HepG2 (cell line): ENCODE measurements around the gene NDOR1.

Source experiments
- ARNTL ChIP-seq: sonication (generic); formaldehyde crosslinking; IDR thresholded peaks from 2 replicates; pipeline ENCODE4 v1.4.0; 2020; ENCODE audit warnings: mild to moderate bottlenecking, missing genetic modification reagents
- ATRX ChIP-seq: sonication (generic); formaldehyde crosslinking; IDR thresholded peaks from 2 replicates; pipeline ENCODE4 v1.4.0; 2020; ENCODE audit warnings: missing genetic modification reagents, borderline replicate concordance
- CTCF ChIP-seq: sonication (generic); formaldehyde crosslinking; IDR thresholded peaks from 2 replicates; pipeline ENCODE4 v1.5.0; 2020; ENCODE audit warnings: mild to moderate bottlenecking, missing genetic modification reagents, moderate library complexity
- EZH2 ChIP-seq: conservative IDR thresholded peaks from 2 replicates; pipeline ENCODE4 v1.6.1; 2012; ENCODE audit warnings: mild to moderate bottlenecking, low read depth, low read length, moderate library complexity
- NFYB ChIP-seq: sonication (generic); formaldehyde crosslinking; IDR thresholded peaks from 2 replicates; pipeline ENCODE4 v1.4.0; 2020; ENCODE audit warnings: missing genetic modification reagents
- ZC3H4 ChIP-seq: sonication (generic); formaldehyde crosslinking; IDR thresholded peaks from 2 replicates; pipeline ENCODE4 v1.4.0; 2020; ENCODE audit warnings: missing genetic modification reagents, borderline replicate concordance
- ZNF546 ChIP-seq: sonication (generic); formaldehyde crosslinking; conservative IDR thresholded peaks from 2 replicates; pipeline ENCODE4 v1.8.1; 2023; ENCODE audit warnings: mild to moderate bottlenecking, missing genetic modification reagents
- ZNF749 ChIP-seq: sonication (generic); formaldehyde crosslinking; IDR thresholded peaks from 2 replicates; pipeline ENCODE4 v1.8.0; 2022; ENCODE audit warnings: mild to moderate bottlenecking, missing genetic modification reagents, moderate library complexity, borderline replicate concordance
- TF ChIP-seq, protein P1 (sequence below): sonication (generic); formaldehyde crosslinking; IDR thresholded peaks from 2 replicates; pipeline ENCODE4 v1.8.0; 2022; ENCODE audit warnings: missing genetic modification reagents, mild to moderate bottlenecking, moderate library complexity, borderline replicate concordance
- TF ChIP-seq, protein P2 (sequence below): sonication (generic); formaldehyde crosslinking; IDR thresholded peaks from 2 replicates; pipeline ENCODE4 v1.5.0; 2020; ENCODE audit warnings: missing genetic modification reagents
- TF ChIP-seq, protein P3 (sequence below): IDR thresholded peaks from 2 replicates; pipeline ENCODE4 v1.6.1; 2012; ENCODE audit warnings: inconsistent platforms
- TF ChIP-seq, protein P4 (sequence below): sonication (generic); formaldehyde crosslinking; IDR thresholded peaks from 2 replicates; pipeline ENCODE4 v1.4.0; 2020; ENCODE audit warnings: missing genetic modification reagents, borderline replicate concordance
- TF ChIP-seq, protein P5 (sequence below): sonication (generic); formaldehyde crosslinking; IDR thresholded peaks from 2 replicates; pipeline ENCODE4 v1.8.1; 2023; ENCODE audit warnings: missing genetic modification reagents, inconsistent platforms, borderline replicate concordance
- TF ChIP-seq, protein P6 (sequence below): sonication (generic); formaldehyde crosslinking; IDR thresholded peaks from 2 replicates; pipeline ENCODE4 v1.5.0; 2020; ENCODE audit warnings: mild to moderate bottlenecking, low read depth, missing genetic modification reagents, borderline replicate concordance

DNA sequence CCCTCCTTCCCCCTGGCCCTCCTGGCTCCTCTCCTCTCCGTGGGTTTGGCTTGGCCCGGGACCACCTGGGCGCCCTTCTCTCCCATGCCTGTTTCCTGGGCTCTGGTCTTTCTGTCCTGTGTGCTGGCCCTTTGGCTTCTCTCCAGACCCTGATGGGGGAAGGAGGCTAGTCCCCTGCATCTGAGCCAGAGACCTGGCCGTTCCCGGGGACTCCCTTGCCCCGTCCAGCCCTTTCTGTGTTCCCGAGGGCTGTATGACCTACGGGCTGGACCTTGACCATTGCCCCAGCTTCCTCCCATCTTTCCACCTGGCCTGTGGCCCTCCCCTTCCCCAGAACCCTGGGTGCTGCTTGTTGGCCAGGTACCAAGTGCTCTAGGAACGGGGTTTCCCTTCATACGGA, 58.0 kb downstream of the NDOR1 start:
- no peak for TF ChIP-seq ZNF546
- TF ChIP-seq NFYB (CRISPR knock-in tag) = no peak
- no peak for TF ChIP-seq EZH2
- no peak for TF ChIP-seq ATRX
- TF ChIP-seq ZNF749 = no peak
- TF ChIP-seq, protein P1, sequence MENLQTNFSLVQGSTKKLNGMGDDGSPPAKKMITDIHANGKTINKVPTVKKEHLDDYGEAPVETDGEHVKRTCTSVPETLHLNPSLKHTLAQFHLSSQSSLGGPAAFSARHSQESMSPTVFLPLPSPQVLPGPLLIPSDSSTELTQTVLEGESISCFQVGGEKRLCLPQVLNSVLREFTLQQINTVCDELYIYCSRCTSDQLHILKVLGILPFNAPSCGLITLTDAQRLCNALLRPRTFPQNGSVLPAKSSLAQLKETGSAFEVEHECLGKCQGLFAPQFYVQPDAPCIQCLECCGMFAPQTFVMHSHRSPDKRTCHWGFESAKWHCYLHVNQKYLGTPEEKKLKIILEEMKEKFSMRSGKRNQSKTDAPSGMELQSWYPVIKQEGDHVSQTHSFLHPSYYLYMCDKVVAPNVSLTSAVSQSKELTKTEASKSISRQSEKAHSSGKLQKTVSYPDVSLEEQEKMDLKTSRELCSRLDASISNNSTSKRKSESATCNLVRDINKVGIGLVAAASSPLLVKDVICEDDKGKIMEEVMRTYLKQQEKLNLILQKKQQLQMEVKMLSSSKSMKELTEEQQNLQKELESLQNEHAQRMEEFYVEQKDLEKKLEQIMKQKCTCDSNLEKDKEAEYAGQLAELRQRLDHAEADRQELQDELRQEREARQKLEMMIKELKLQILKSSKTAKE = no peak
- TF ChIP-seq, protein P2, sequence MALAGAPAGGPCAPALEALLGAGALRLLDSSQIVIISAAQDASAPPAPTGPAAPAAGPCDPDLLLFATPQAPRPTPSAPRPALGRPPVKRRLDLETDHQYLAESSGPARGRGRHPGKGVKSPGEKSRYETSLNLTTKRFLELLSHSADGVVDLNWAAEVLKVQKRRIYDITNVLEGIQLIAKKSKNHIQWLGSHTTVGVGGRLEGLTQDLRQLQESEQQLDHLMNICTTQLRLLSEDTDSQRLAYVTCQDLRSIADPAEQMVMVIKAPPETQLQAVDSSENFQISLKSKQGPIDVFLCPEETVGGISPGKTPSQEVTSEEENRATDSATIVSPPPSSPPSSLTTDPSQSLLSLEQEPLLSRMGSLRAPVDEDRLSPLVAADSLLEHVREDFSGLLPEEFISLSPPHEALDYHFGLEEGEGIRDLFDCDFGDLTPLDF (CRISPR knock-in tag) = no peak
- TF ChIP-seq CTCF (CRISPR knock-in tag) = no peak
- TF ChIP-seq, protein P3, sequence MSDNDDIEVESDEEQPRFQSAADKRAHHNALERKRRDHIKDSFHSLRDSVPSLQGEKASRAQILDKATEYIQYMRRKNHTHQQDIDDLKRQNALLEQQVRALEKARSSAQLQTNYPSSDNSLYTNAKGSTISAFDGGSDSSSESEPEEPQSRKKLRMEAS = no peak
- TF ChIP-seq ARNTL = no peak
- TF ChIP-seq, protein P4, sequence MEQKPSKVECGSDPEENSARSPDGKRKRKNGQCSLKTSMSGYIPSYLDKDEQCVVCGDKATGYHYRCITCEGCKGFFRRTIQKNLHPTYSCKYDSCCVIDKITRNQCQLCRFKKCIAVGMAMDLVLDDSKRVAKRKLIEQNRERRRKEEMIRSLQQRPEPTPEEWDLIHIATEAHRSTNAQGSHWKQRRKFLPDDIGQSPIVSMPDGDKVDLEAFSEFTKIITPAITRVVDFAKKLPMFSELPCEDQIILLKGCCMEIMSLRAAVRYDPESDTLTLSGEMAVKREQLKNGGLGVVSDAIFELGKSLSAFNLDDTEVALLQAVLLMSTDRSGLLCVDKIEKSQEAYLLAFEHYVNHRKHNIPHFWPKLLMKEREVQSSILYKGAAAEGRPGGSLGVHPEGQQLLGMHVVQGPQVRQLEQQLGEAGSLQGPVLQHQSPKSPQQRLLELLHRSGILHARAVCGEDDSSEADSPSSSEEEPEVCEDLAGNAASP (CRISPR knock-in tag) = no peak
- TF ChIP-seq ZC3H4 (CRISPR knock-in tag) = no peak
- TF ChIP-seq, protein P5, sequence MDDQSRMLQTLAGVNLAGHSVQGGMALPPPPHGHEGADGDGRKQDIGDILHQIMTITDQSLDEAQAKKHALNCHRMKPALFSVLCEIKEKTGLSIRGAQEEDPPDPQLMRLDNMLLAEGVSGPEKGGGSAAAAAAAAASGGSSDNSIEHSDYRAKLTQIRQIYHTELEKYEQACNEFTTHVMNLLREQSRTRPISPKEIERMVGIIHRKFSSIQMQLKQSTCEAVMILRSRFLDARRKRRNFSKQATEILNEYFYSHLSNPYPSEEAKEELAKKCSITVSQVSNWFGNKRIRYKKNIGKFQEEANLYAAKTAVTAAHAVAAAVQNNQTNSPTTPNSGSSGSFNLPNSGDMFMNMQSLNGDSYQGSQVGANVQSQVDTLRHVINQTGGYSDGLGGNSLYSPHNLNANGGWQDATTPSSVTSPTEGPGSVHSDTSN = no peak
- TF ChIP-seq, protein P6, sequence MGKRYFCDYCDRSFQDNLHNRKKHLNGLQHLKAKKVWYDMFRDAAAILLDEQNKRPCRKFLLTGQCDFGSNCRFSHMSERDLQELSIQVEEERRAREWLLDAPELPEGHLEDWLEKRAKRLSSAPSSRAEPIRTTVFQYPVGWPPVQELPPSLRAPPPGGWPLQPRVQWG = no peak
